WTC11 (cell line): ENCODE data around the gene HIF1A. TPM values are rescaled to one million over a fixed set of nuclear protein-coding genes. Genes with fewer than 3 reads are reported as not detected.

Source experiments
- ATAC-seq: fragments of 200-7000 bp; cut with Tn5 transposase; 2 replicates; pipeline ENCODE4 v1.10.0; 2021; ENCODE audit warnings: mild to moderate bottlenecking, moderate library complexity
- CTCF ChIA-PET: fragments of 300-600 bp; sonication (Branson Sonifier 250); formaldehyde crosslinking; loops from one replicate; lab custom pipeline; 2021; ENCODE audit warnings: antibody characterized with exemption; lab: Charles Lee
- POLR2A ChIA-PET: fragments of 350-600 bp; sonication (Branson Sonifier 250); formaldehyde crosslinking; loops from one replicate; lab custom pipeline; 2021; ENCODE audit warnings: antibody characterized with exemption; lab: Charles Lee
- DNase-seq: peaks from one replicate; pipeline ENCODE4 v3.0.0; 2021; ENCODE audit warnings: low spot score
- H3K27ac Mint-ChIP-seq: 2 replicates; pipeline ENCODE4 v1.8.0; 2021; ENCODE audit warnings: mixed read lengths
- H3K27me3 Mint-ChIP-seq: 2 replicates; pipeline ENCODE4 v1.8.0; 2021; ENCODE audit warnings: low read depth, mild to moderate bottlenecking, moderate library complexity, mixed read lengths
- H3K36me3 Mint-ChIP-seq: 2 replicates; pipeline ENCODE4 v1.8.0; 2021; ENCODE audit warnings: mixed read lengths
- H3K4me1 Mint-ChIP-seq: 2 replicates; pipeline ENCODE4 v1.8.0; 2022; ENCODE audit warnings: mixed read lengths
- H3K4me3 Mint-ChIP-seq: 2 replicates; pipeline ENCODE4 v1.8.0; 2021; ENCODE audit warnings: mild to moderate bottlenecking, moderate library complexity, mixed read lengths
- H3K9me3 Mint-ChIP-seq: 2 replicates; pipeline ENCODE4 v1.8.0; 2021; ENCODE audit warnings: mixed read lengths
- AFF4 ChIP-seq: sonication (generic); formaldehyde crosslinking; IDR thresholded peaks from 2 replicates; pipeline ENCODE4 v1.8.1; 2023; ENCODE audit warnings: mild to moderate bottlenecking, missing genetic modification reagents, borderline replicate concordance
- ARID4B ChIP-seq: sonication (generic); formaldehyde crosslinking; IDR thresholded peaks from 2 replicates; pipeline ENCODE4 v1.8.0; 2023; ENCODE audit warnings: missing genetic modification reagents, mild to moderate bottlenecking, borderline replicate concordance
- CTCF ChIP-seq: fragments of 200-600 bp; IDR thresholded peaks from 2 replicates; pipeline ENCODE4 v1.8.0; 2022; ENCODE audit warnings: antibody characterized with exemption
- E2F5 ChIP-seq: sonication (generic); formaldehyde crosslinking; IDR thresholded peaks from 2 replicates; pipeline ENCODE4 v1.8.1; 2022; ENCODE audit warnings: mild to moderate bottlenecking, moderate library complexity, missing genetic modification reagents
- EMX1 ChIP-seq: fragments of 250-450 bp; sonication (Bioruptor Pico); IDR thresholded peaks from 2 replicates; pipeline ENCODE4 v1.8.0; 2021; ENCODE audit warnings: mild to moderate bottlenecking
- ETV6 ChIP-seq: sonication (generic); formaldehyde crosslinking; IDR thresholded peaks from 2 replicates; pipeline ENCODE4 v1.8.1; 2022; ENCODE audit warnings: mild to moderate bottlenecking, missing genetic modification reagents
- FOXJ3 ChIP-seq: sonication (generic); formaldehyde crosslinking; IDR thresholded peaks from 2 replicates; pipeline ENCODE4 v1.9.0; 2021; ENCODE audit warnings: missing genetic modification reagents, mild to moderate bottlenecking, borderline replicate concordance
- FOXP1 ChIP-seq: sonication (generic); formaldehyde crosslinking; IDR thresholded peaks from 2 replicates; pipeline ENCODE4 v1.8.0; 2022; ENCODE audit warnings: missing genetic modification reagents, mild to moderate bottlenecking, moderate library complexity, borderline replicate concordance
- MYBL2 ChIP-seq: sonication (generic); formaldehyde crosslinking; IDR thresholded peaks from 2 replicates; pipeline ENCODE4 v1.8.1; 2023; ENCODE audit warnings: mild to moderate bottlenecking, moderate library complexity, missing genetic modification reagents
- TEAD4 ChIP-seq: sonication (generic); formaldehyde crosslinking; IDR thresholded peaks from 2 replicates; pipeline ENCODE4 v1.8.0; 2022; ENCODE audit warnings: mild to moderate bottlenecking, missing genetic modification reagents
- USF2 ChIP-seq: sonication (generic); formaldehyde crosslinking; IDR thresholded peaks from 2 replicates; pipeline ENCODE4 v1.8.1; 2023; ENCODE audit warnings: mild to moderate bottlenecking, missing genetic modification reagents, moderate library complexity
- ZNF317 ChIP-seq: sonication (generic); formaldehyde crosslinking; IDR thresholded peaks from 2 replicates; pipeline ENCODE4 v1.8.1; 2023; ENCODE audit warnings: low read depth, mild to moderate bottlenecking, moderate library complexity, missing genetic modification reagents, borderline replicate concordance
- ZNF396 ChIP-seq: fragments of 250-450 bp; sonication (Bioruptor Pico); IDR thresholded peaks from 2 replicates; pipeline ENCODE4 v1.8.0; 2021; ENCODE audit warnings: mild to moderate bottlenecking, moderate library complexity, borderline replicate concordance
- ZNF423 ChIP-seq: fragments of 250-450 bp; sonication (Bioruptor Pico); IDR thresholded peaks from 2 replicates; pipeline ENCODE4 v2.1.2; 2022; ENCODE audit warnings: mild to moderate bottlenecking, moderate library complexity
- ZNF532 ChIP-seq: fragments of 250-450 bp; sonication (Bioruptor Pico); IDR thresholded peaks from 2 replicates; pipeline ENCODE4 v1.9.0; 2021; ENCODE audit warnings: mild to moderate bottlenecking, borderline replicate concordance
- ZNF671 ChIP-seq: fragments of 250-450 bp; sonication (Bioruptor Pico); IDR thresholded peaks from 2 replicates; pipeline ENCODE4 v1.8.0; 2021; ENCODE audit warnings: mild to moderate bottlenecking
- total RNA-seq: library from RNA; stranded (reverse); gene quantifications from 3 replicates; pipeline ENCODE4 v1.2.3, GENCODE V29; 2021

HIF1A gene
- total RNA-seq, 1 experiment from 2014 or later = 165 TPM

- TF ChIP-seq FOXP1 (CRISPR knock-in tag) = no peak
- TF ChIP-seq FOXJ3 = no peak
- no peak for TF ChIP-seq USF2 (CRISPR knock-in tag)
- no peak for TF ChIP-seq ZNF396 (CRISPR knock-in tag)
- no peak for TF ChIP-seq ZNF671 (CRISPR knock-in tag)
- TF ChIP-seq ZNF317 = no peak
- TF ChIP-seq TEAD4 = no peak
- no peak for TF ChIP-seq ZNF532 (CRISPR knock-in tag)
- TF ChIP-seq ETV6 (CRISPR knock-in tag) = no peak
- no peak for TF ChIP-seq ZNF423 (CRISPR knock-in tag)
- TF ChIP-seq CTCF = no peak
- TF ChIP-seq EMX1 (CRISPR knock-in tag) = no peak
- TF ChIP-seq MYBL2 (CRISPR knock-in tag) = no peak
- TF ChIP-seq E2F5 (CRISPR knock-in tag) = no peak
- TF ChIP-seq, all 79 proteins: peak for 0
Observed at GRCh38 chr14:61678975-61679374, 16.3 kb upstream of the HIF1A start (continued).

GRCh38 chr14:61681413-61681812, 13.9 kb upstream of the HIF1A start:
- no peaks in the 10 kb centered on the region for H3K27me3 Mint-ChIP-seq
- H3K4me1 Mint-ChIP-seq = peaks cover 21% of the 10 kb centered on the region
- peaks cover 1% of the 10 kb centered on the region for H3K9me3 Mint-ChIP-seq
- H3K4me3 Mint-ChIP-seq = no peak overlapping the region
- DNase-seq = no peak
- no peak overlapping the region for H3K27ac Mint-ChIP-seq
- no peak for ATAC-seq
- H3K36me3 Mint-ChIP-seq = no peaks in the 10 kb centered on the region
- CTCF ChIA-PET = no interaction called here
- POLR2A ChIA-PET = interaction anchor here (0.9 to 1.8 kb wide), 2 partner anchors 12 to 14 kb away, joined by 3 to 7 read pairs; partner anchors contain the start of gene HIF1A
- TF ChIP-seq ARID4B (CRISPR knock-in tag) (no peak), CTCF (no peak), AFF4 (no peak)
